ENCODE results near the gene CIB1. TPM values are rescaled to one million over a fixed set of nuclear protein-coding genes. Genes with fewer than 3 reads are reported as not detected.
A peak's percentile ranks its signal among the peaks of the same experiment; 100 is the strongest.

The CIB1 gene
- total and polyA plus RNA-seq, 12 donors = 70.5 to 144 (median 79.7) TPM

DNA sequence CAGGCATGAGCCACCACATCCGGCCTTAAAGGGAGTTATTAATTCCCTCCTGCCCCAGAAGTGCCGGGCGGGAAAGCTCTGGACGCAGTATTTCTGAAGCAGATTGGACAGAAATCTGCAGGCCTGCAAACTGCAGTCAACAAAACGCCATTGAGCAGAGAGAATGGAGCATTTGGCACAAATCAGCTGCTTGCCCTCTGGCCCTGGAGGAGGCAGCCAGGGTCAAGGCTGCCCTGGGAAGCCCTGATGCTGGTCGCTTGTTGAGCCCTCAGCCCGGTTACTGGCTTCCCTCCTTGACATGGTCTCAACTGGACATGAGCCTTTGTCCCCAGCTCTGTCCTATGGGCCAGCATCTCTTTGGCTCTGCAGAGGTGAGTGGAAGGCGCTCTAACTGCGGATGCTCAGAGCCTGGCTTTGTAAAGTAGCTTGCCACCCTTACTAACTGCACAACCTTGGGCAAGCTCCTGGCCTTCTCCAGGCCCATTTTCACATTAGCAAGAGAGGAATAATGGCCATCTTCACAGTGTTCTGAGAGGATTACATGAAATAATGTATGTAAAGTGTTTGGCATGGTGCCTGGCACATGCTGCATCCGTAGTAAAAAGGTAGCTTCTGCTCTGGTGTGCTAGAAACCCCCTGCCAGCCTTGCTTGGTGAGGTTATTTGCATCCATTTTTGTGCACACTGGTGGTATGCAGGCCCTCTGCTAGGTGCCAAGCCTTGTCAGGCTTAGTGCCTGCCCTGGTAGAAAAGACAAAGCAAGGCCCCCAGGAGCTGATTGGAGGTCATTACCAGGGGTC, 28.5 kb downstream of the CIB1 start:
- intact Hi-C loops (cut with DNase I) = no loop called here
- H3K4me3 ChIP-seq = no peak overlapping the region
- H3K27me3 ChIP-seq = no peaks in the 10 kb centered on the region
- H3K27ac ChIP-seq = peak overlapping the region in 7 of 10 donors; percentile 9 to 57 (median 26)
- no peak for ATAC-seq
- no peaks in the 10 kb centered on the region for H3K9me3 ChIP-seq
- peaks cover 0 to 41% (median 0%) of the 10 kb centered on the region in 9 donors for H3K36me3 ChIP-seq
- peaks cover 19 to 68% (median 42%) of the 10 kb centered on the region in 9 donors for H3K4me1 ChIP-seq
- DNase-seq = no peak
- 82 to 84% methylated on average over 10 of the region's 10 CpGs for WGBS, 2 donors
- TF ChIP-seq, protein P1, sequence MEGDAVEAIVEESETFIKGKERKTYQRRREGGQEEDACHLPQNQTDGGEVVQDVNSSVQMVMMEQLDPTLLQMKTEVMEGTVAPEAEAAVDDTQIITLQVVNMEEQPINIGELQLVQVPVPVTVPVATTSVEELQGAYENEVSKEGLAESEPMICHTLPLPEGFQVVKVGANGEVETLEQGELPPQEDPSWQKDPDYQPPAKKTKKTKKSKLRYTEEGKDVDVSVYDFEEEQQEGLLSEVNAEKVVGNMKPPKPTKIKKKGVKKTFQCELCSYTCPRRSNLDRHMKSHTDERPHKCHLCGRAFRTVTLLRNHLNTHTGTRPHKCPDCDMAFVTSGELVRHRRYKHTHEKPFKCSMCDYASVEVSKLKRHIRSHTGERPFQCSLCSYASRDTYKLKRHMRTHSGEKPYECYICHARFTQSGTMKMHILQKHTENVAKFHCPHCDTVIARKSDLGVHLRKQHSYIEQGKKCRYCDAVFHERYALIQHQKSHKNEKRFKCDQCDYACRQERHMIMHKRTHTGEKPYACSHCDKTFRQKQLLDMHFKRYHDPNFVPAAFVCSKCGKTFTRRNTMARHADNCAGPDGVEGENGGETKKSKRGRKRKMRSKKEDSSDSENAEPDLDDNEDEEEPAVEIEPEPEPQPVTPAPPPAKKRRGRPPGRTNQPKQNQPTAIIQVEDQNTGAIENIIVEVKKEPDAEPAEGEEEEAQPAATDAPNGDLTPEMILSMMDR (IDR thresholded peaks at IDR 0.05) = no peak

DNA sequence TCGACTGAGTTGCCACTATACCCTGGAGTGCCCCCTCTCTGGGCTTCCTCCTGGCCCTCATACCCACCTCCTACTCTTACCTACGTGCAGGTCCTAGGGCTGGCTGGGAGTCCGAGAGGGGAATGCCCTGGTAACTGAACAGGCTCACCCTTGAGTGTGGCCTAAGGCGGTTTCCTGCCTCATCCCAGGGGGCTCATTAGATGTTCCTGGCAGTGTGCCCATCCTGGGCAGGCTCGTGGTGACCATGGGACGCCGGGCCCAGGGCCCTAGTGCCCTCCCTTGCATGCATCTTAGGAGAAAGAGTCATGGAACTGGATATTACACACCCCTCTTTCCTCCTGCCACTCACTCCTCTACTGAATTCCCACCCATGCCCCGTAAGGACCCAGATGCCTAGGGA, 29.8 kb downstream of the CIB1 start:
- Histone ChIP-seq H3K9me3 (no peaks in the 10 kb centered on the region), H3K27ac (no peak overlapping the region), H3K4me3 (no peak overlapping the region), H3K4me1 (peaks cover 19 to 62% (median 44%) of the 10 kb centered on the region in 9 donors), H3K36me3 (peaks cover 0 to 30% (median 0%) of the 10 kb centered on the region in 9 donors), H3K27me3 (no peaks in the 10 kb centered on the region)
- intact Hi-C loops (cut with DNase I) = no loop called here
- no peak for DNase-seq
- ATAC-seq = no peak
- 63 to 66% methylated on average over 8 of the region's 8 CpGs for WGBS, 2 donors
- TF ChIP-seq, protein P1 (IDR thresholded peaks at IDR 0.05) = no peak

DNA sequence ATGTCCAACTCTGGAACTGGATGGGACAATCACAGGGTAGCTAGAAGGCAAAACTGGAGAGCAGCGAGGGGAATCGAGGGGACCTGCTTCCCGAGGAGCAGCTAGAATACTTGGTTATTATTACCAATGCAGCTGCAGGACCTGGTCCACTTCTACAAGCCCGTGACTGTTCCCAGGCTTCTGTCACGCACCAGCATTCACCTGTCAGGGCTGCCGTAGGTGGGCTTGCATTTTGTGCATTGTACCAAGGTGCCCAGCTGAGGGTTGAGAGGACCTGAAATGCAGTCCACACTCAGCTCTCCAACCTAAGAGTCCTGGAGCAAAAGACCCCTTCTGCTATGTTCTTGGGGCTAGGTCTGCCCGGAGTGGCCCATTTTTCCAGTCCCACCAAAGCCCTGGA, 30.3 kb downstream of the CIB1 start:
- intact Hi-C loops (cut with DNase I) = no loop called here
- H3K4me1 ChIP-seq = peaks cover 19 to 65% (median 44%) of the 10 kb centered on the region in 9 donors
- H3K9me3 ChIP-seq = no peaks in the 10 kb centered on the region
- H3K4me3 ChIP-seq = no peak overlapping the region
- no peak overlapping the region for H3K27ac ChIP-seq
- H3K36me3 ChIP-seq = peaks cover 0 to 26% (median 0%) of the 10 kb centered on the region in 9 donors
- 96 to 97% methylated on average over 7 of the region's 7 CpGs for WGBS, 2 donors
- no peak for DNase-seq
- ATAC-seq = no peak
- TF ChIP-seq, protein P1 (IDR thresholded peaks at IDR 0.05) = no peak
- H3K27me3 ChIP-seq = no peaks in the 10 kb centered on the region

DNA sequence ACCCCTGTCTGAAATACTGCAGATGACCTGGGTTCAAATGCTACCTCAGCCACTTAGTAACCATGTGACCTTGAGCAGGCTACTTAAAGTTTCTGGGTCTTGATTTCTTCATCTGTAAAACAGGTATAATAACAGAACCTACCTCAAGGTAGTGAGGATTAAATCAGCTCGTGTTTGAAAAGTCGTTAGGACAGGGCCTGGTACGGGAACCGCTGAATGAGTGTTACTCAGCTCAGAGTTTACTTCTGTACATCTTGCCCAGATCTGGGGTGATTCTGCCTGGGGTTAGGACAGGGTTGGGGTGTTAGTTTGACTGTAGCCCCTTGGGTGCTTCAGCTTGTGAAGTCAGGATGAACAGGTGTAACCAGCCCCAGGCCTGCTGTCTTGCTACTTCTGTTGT, 30.8 kb downstream of the CIB1 start:
- 91 to 93% methylated on average over 4 of the region's 4 CpGs for WGBS, 2 donors
- TF ChIP-seq, protein P1 (IDR thresholded peaks at IDR 0.05) = no peak
- H3K4me1 ChIP-seq = peaks cover 19 to 69% (median 44%) of the 10 kb centered on the region in 9 donors
- ATAC-seq (no peak), DNase-seq (no peak)
- peaks cover 0 to 21% (median 0%) of the 10 kb centered on the region in 9 donors for H3K36me3 ChIP-seq
- H3K27me3 ChIP-seq = no peaks in the 10 kb centered on the region
- H3K27ac ChIP-seq = no peak overlapping the region
- H3K4me3 ChIP-seq = peak overlapping the region in 1 of 10 donors; percentile 76
- intact Hi-C loops (cut with DNase I) = no loop called here
- no peaks in the 10 kb centered on the region for H3K9me3 ChIP-seq
